ENCODE results near the gene SLC12A7. TPM values are rescaled to one million over a fixed set of nuclear protein-coding genes. Genes with fewer than 3 reads are reported as not detected.

The SLC12A7 gene
- polyA plus RNA-seq, 3 donors from 2014 or later: 9.5 to 18.2 (median 9.7) TPM

DNA sequence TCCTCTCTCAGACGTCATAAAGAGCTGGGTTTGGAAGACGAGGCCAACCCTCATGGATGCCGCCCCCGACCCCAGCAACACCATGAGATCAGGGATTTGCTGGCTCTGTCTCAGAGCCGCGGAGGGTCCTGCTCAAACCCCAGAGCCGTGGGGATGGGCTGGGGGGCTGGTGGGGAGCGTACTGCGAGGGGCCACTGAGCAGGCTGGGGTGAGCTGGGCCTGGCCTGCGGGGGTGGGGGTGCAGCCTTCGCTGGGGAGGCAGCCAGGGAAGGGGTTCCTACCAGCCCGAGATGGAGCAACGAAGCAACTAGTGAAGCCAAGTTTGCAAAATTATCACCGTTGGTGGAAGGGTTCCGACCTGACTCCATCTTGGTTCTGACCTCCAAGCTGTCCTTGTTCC lies 5.1 kb upstream of the SLC12A7 start:
- Mint-ChIP-seq H3K27ac (no peak overlapping the region), H3K9me3 (no peaks in the 10 kb centered on the region)

GRCh38 chr5:1116109-1116740 lies 4.4 kb upstream of the SLC12A7 start:
- Mint-ChIP-seq H3K4me1 (no peaks in the 10 kb centered on the region), H3K4me3 (no peak overlapping the region), H3K36me3 (no peaks in the 10 kb centered on the region)

More for the DNA sequence above, 5.1 kb upstream of the SLC12A7 start:
- H3K27me3 Mint-ChIP-seq (ENCODE audit: low read depth in 3 of 3): peaks cover 0 to 4% (median 0%) of the 10 kb centered on the region in 3 donors
- H3K4me3 Mint-ChIP-seq: no peak overlapping the region
- H3K36me3 Mint-ChIP-seq: no peaks in the 10 kb centered on the region
- H3K4me1 Mint-ChIP-seq: no peaks in the 10 kb centered on the region
- DNase-seq: no peak

DNA sequence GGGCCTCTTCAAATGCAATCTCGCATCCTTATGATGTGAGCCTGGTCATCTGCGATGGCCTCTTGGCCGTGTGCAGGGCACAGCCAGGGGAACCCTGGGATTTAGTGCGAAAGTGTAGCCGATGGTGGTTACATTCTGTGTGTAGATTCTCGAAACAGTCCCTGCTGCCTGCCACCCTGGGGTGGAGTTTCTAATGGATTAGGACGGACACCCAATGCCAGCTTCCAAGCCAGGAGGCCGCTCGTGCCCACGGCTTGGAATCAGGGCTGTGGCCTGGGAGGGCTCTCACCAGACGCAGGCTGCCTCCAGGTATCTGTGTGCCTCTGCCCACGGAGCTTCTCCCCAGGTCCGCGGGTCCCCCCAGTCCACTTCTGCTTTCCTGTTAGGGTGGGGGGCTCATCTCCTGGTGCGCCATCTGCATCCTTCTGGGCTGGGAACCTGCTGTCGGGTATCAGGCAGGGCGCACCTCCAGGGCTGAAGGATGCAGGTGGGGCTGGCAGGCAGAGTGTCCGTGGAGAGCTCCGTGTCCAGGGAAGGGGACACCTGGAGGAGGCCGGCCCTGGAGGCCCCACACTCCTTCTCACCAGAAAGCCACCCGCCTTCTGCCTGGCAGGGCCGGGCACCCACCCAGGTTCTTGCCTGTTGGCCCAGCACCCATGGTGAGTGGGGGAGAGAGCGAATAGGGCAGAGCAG lies 3.4 kb upstream of the SLC12A7 start:
- peak overlapping the region in 2 of 5 donors; percentile 30 for H3K4me3 Mint-ChIP-seq

More at GRCh38 chr5:1116109-1116740, 4.4 kb upstream of the SLC12A7 start:
- Mint-ChIP-seq H3K9me3 (no peaks in the 10 kb centered on the region), H3K27ac (no peak overlapping the region), H3K27me3 (ENCODE audit: low read depth in 3 of 3) (peaks cover 0 to 4% (median 0%) of the 10 kb centered on the region in 3 donors)
- DNase-seq: no peak

GRCh38 chr5:1113805-1114586 lies 2.1 kb upstream of the SLC12A7 start:
- no peak overlapping the region for H3K27ac Mint-ChIP-seq
- peak overlapping the region in 4 of 5 donors; percentile 20 to 57 (median 44) for H3K4me3 Mint-ChIP-seq
- H3K27me3 Mint-ChIP-seq (ENCODE audit: low read depth in 3 of 3): peaks cover 0 to 13% (median 2%) of the 10 kb centered on the region in 3 donors

More for the DNA sequence above, 3.4 kb upstream of the SLC12A7 start:
- Mint-ChIP-seq H3K36me3 (no peaks in the 10 kb centered on the region), H3K27me3 (ENCODE audit: low read depth in 3 of 3) (peaks cover 0 to 11% (median 2%) of the 10 kb centered on the region in 3 donors), H3K27ac (no peak overlapping the region), H3K9me3 (no peaks in the 10 kb centered on the region), H3K4me1 (peaks cover 4 to 7% of the 10 kb centered on the region in 2 donors)
- no peak for DNase-seq

DNA sequence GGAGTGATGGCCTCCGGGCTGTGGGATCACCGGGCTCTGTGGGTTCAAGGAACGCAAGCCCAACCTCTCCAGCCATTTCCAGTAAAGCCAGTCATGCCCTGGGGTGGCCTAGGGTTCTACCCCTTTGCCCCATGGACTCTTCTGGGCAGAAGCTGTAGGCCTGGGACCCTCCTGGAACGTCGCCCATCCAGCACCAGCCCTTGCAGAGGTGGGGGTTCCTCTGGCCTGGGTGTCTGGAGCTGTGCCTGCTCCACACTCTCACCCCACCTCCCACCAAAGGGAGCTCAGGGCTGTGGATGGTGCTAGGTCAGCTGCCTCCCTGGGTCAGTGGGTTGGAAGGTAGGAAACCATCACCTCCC lies 1.4 kb upstream of the SLC12A7 start:
- no peak for DNase-seq
- Mint-ChIP-seq H3K27me3 (ENCODE audit: low read depth in 3 of 3) (peaks cover 2 to 15% (median 3%) of the 10 kb centered on the region in 3 donors), H3K4me1 (peaks cover 6 to 23% of the 10 kb centered on the region in 2 donors), H3K9me3 (no peaks in the 10 kb centered on the region), H3K27ac (peak overlapping the region in 1 of 6 donors; percentile 39), H3K36me3 (no peaks in the 10 kb centered on the region), H3K4me3 (peak overlapping the region in 4 of 5 donors; percentile 35 to 57 (median 49))

More at GRCh38 chr5:1113805-1114586, 2.1 kb upstream of the SLC12A7 start:
- peaks cover 6 to 17% of the 10 kb centered on the region in 2 donors for H3K4me1 Mint-ChIP-seq
- no peaks in the 10 kb centered on the region for H3K36me3 Mint-ChIP-seq
- DNase-seq: no peak
- H3K9me3 Mint-ChIP-seq: no peaks in the 10 kb centered on the region

GRCh38 chr5:1112596-1113331 lies 901 bp upstream of the SLC12A7 start:
- peaks cover 3 to 15% (median 5%) of the 10 kb centered on the region in 3 donors for H3K27me3 Mint-ChIP-seq (ENCODE audit: low read depth in 3 of 3)
- no peak for DNase-seq
- H3K36me3 Mint-ChIP-seq: no peaks in the 10 kb centered on the region
- H3K4me3 Mint-ChIP-seq: peak overlapping the region in 3 of 5 donors; percentile 46 to 57 (median 52)
- peak overlapping the region in 1 of 6 donors; percentile 39 for H3K27ac Mint-ChIP-seq
- H3K4me1 Mint-ChIP-seq: peaks cover 6 to 29% of the 10 kb centered on the region in 2 donors
- no peaks in the 10 kb centered on the region for H3K9me3 Mint-ChIP-seq

DNA sequence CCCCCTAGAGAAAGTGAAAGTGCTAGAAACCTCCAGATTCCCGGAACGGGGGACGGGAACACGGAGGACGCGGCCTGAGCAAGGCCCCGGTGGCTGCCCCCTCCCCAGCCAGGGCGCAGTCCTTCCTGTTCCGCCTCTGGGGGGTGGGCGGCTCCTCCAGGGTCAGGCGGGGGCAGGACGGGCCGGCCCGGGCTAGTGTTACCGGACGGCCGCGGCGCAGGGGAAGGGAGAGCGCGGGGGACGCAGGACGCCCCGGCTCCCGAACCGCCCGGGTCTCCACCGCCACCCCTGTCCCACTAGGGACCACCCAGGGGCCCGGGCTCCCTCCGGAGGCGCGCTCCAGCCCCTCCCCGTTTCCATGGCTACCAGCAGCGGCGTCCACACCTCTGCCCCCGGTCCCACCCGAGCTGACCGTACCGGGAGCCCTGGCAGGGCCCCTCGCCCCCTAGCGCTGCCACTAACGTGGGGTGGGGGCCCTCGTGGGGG lies 579 bp downstream of the SLC12A7 start:
- H3K4me1 Mint-ChIP-seq: peaks cover 6 to 44% of the 10 kb centered on the region in 2 donors
- H3K27ac Mint-ChIP-seq: peak overlapping the region; percentile 68 to 94 (median 86)
- H3K36me3 Mint-ChIP-seq: no peaks in the 10 kb centered on the region
- H3K4me3 Mint-ChIP-seq: peak overlapping the region; percentile 89 to 93 (median 90)
- H3K27me3 Mint-ChIP-seq (ENCODE audit: low read depth in 3 of 3): peaks cover 3 to 18% (median 6%) of the 10 kb centered on the region in 3 donors
- H3K9me3 Mint-ChIP-seq: no peaks in the 10 kb centered on the region
- peak in 2 of 3 donors; percentile 36 to 50 for DNase-seq

- H3K9me3 Mint-ChIP-seq: no peaks in the 10 kb centered on the region
- peaks cover 6 to 23% (median 6%) of the 10 kb centered on the region in 3 donors for H3K27me3 Mint-ChIP-seq (ENCODE audit: low read depth in 3 of 3)
- peaks cover 9 to 51% of the 10 kb centered on the region in 2 donors for H3K4me1 Mint-ChIP-seq
- H3K4me3 Mint-ChIP-seq: peak overlapping the region; percentile 89 to 93 (median 90)
- peak overlapping the region; percentile 68 to 94 (median 86) for H3K27ac Mint-ChIP-seq
- DNase-seq: peak; percentile 42 to 59 (median 48)
- H3K36me3 Mint-ChIP-seq: no peaks in the 10 kb centered on the region
Measured at GRCh38 chr5:1110307-1111240, 1.3 kb downstream of the SLC12A7 start.

GRCh38 chr5:1109542-1110306 lies 2.1 kb downstream of the SLC12A7 start:
- Mint-ChIP-seq H3K27me3 (ENCODE audit: low read depth in 3 of 3) (peaks cover 8 to 25% (median 9%) of the 10 kb centered on the region in 3 donors), H3K9me3 (no peaks in the 10 kb centered on the region), H3K4me1 (peaks cover 13 to 57% of the 10 kb centered on the region in 2 donors), H3K36me3 (no peaks in the 10 kb centered on the region), H3K4me3 (peak overlapping the region; percentile 89 to 93 (median 90)), H3K27ac (peak overlapping the region; percentile 68 to 94 (median 86))
- DNase-seq: no peak

DNA sequence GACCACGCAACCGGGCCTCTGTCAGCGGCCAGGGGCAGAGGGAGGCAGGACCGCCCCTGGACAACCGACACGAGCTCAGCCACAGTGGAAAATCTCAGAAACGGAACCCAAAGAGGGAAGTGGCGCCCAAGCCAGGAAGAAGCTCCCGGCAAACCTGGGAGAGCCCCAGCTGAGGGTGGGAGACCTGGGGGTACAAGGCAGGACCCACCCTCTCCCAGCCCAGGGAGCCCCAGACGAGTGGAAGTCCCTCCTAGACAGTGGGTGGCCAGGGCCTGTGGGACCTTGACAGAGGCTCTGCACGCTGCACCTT lies 3.0 kb downstream of the SLC12A7 start:
- H3K36me3 Mint-ChIP-seq: no peaks in the 10 kb centered on the region
- peaks cover 12 to 26% (median 14%) of the 10 kb centered on the region in 3 donors for H3K27me3 Mint-ChIP-seq (ENCODE audit: low read depth in 3 of 3)
- peak overlapping the region in 3 of 5 donors; percentile 35 to 80 (median 56) for H3K4me3 Mint-ChIP-seq
- peaks cover 20 to 67% of the 10 kb centered on the region in 2 donors for H3K4me1 Mint-ChIP-seq
- peak overlapping the region in 3 of 6 donors; percentile 90 to 99 (median 91) for H3K27ac Mint-ChIP-seq
- DNase-seq: no peak
- H3K9me3 Mint-ChIP-seq: no peaks in the 10 kb centered on the region

- DNase-seq: no peak
- Mint-ChIP-seq H3K9me3 (no peaks in the 10 kb centered on the region), H3K4me1 (peaks cover 26 to 72% of the 10 kb centered on the region in 2 donors), H3K36me3 (no peaks in the 10 kb centered on the region), H3K27me3 (ENCODE audit: low read depth in 3 of 3) (peaks cover 12 to 28% (median 19%) of the 10 kb centered on the region in 3 donors), H3K27ac (peak overlapping the region in 5 of 6 donors; percentile 76 to 99 (median 91)), H3K4me3 (peak overlapping the region in 4 of 5 donors; percentile 10 to 80 (median 66))
Measured at GRCh38 chr5:1108023-1108864, 3.6 kb downstream of the SLC12A7 start.

All from immature natural killer cell (primary cell).